Breast epithelium (tissue), 4 donors: ENCODE measurements around the gene CCDC91. TPM values are rescaled to one million over a fixed set of nuclear protein-coding genes. Genes with fewer than 3 reads are reported as not detected.

Experiments
- DNase-seq, 2 donors: peaks; one replicate each; pipeline ENCODE4 v3.0.0-alpha.2; 2019; ENCODE audit warnings: low spot score in 2 of 2
- H3K27ac ChIP-seq, 2 donors: fragments of 200-600 bp; sonication (generic) in 1 of 2; one replicate each; pipeline ENCODE4 v1.5.1; 2016 to 2019; ENCODE audit warnings: mild to moderate bottlenecking in 1 of 2
- H3K27me3 ChIP-seq, 2 donors: fragments of 200-600 bp; sonication (generic) in 1 of 2; one replicate each; pipeline versions ENCODE4 v1.5.1 to v1.6.0; 2017 to 2019; ENCODE audit warnings: control low read depth in 1 of 2, mild to moderate bottlenecking in 1 of 2
- H3K36me3 ChIP-seq: fragments of 200-600 bp; one replicate; pipeline ENCODE4 v1.5.1; 2019
- H3K4me1 ChIP-seq, 2 donors: fragments of 200-600 bp; sonication (generic); one replicate each; pipeline ENCODE4 v1.5.1; 2016 to 2019; ENCODE audit warnings: control low read depth in 1 of 2
- H3K4me3 ChIP-seq, 3 donors: fragments of 200-600 bp; sonication (generic); 1 replicate in 2 of 3; 2 replicates in 1 of 3; pipeline ENCODE4 v1.5.1; 2016 to 2019; ENCODE audit warnings: mild to moderate bottlenecking in 3 of 3, moderate library complexity in 2 of 3
- H3K9me3 ChIP-seq, 2 donors: fragments of 200-600 bp; sonication (generic) in 1 of 2; one replicate each; pipeline ENCODE4 v1.5.1; 2016 to 2019; ENCODE audit warnings: control low read depth in 1 of 2
- CTCF ChIP-seq, 3 donors: fragments of 450-650 bp; IDR thresholded peaks; one replicate each; pipeline ENCODE4 v1.5.1; 2016 to 2017; ENCODE audit warnings: antibody characterized with exemption in 3 of 3, mild to moderate bottlenecking in 3 of 3, moderate library complexity in 3 of 3
- POLR2A ChIP-seq: fragments of 450-650 bp; IDR thresholded peaks from one replicate; pipeline ENCODE4 v1.6.1; 2016; ENCODE audit warnings: antibody characterized with exemption, mild to moderate bottlenecking, moderate library complexity
- POLR2AphosphoS5 ChIP-seq, 3 donors: sonication (generic); formaldehyde crosslinking; IDR thresholded peaks; one replicate each; pipeline ENCODE4 v1.6.1; 2017; ENCODE audit warnings: antibody characterized with exemption in 3 of 3
- intact Hi-C: fragments of 100-400 bp; cut with DNase I; formaldehyde crosslinking; loops from one replicate; pipeline ENCODE4 v1.15.1; 2023; ENCODE audit warnings: low total_unique reads
- total RNA-seq, 3 donors: library from RNA; depleted of rRNA; stranded (reverse); fragments of >200 nt; gene quantifications; one replicate each; pipeline ENCODE4 v1.1.0, GENCODE V29; 2016

Gene CCDC91
- total RNA-seq, 3 donors from 2014 or later: 45.9 to 68.9 (median 48.8) TPM

GRCh38 chr12:28585146-28585545, 394.9 kb downstream of the CCDC91 start:
- Histone ChIP-seq H3K27ac (no peak overlapping the region), H3K4me3 (no peak overlapping the region), H3K4me1 (no peaks in the 10 kb centered on the region), H3K9me3 (no peaks in the 10 kb centered on the region), H3K36me3 (no peaks in the 10 kb centered on the region), H3K27me3 (no peaks in the 10 kb centered on the region)
- no peak for TF ChIP-seq POLR2AphosphoS5 (IDR thresholded peaks at IDR 0.05)
- TF ChIP-seq POLR2A: no peak
- TF ChIP-seq CTCF (IDR thresholded peaks at IDR 0.05): no peak
- intact Hi-C loops: no loop called here
- DNase-seq: no peak

GRCh38 chr12:28586481-28586880, 396.2 kb downstream of the CCDC91 start:
- Histone ChIP-seq H3K4me1 (no peaks in the 10 kb centered on the region), H3K9me3 (peaks cover 0 to 1% of the 10 kb centered on the region in 2 donors), H3K36me3 (no peaks in the 10 kb centered on the region), H3K27me3 (no peaks in the 10 kb centered on the region), H3K4me3 (no peak overlapping the region), H3K27ac (no peak overlapping the region)
- no peak for TF ChIP-seq CTCF (IDR thresholded peaks at IDR 0.05)
- no peak for TF ChIP-seq POLR2AphosphoS5 (IDR thresholded peaks at IDR 0.05)
- TF ChIP-seq POLR2A: no peak
- intact Hi-C loops: no loop called here
- DNase-seq: no peak

GRCh38 chr12:28591831-28592230, 401.6 kb downstream of the CCDC91 start:
- DNase-seq: no peak
- Histone ChIP-seq H3K4me1 (no peaks in the 10 kb centered on the region), H3K9me3 (peaks cover 0 to 18% of the 10 kb centered on the region in 2 donors), H3K27ac (no peak overlapping the region), H3K4me3 (no peak overlapping the region), H3K27me3 (no peaks in the 10 kb centered on the region), H3K36me3 (no peaks in the 10 kb centered on the region)
- intact Hi-C loops: no loop called here
- TF ChIP-seq POLR2AphosphoS5 (IDR thresholded peaks at IDR 0.05): no peak
- TF ChIP-seq POLR2A: no peak
- no peak for TF ChIP-seq CTCF (IDR thresholded peaks at IDR 0.05)

Other genes starting within 250 kb of the CCDC91 start
- 1 to 10 TPM; 2.4 to 7.5 (median 2.9) TPM for gene PTHLH, start 217.7 kb upstream of the CCDC91 start, total RNA-seq